GM06990 (cell line): ENCODE measurements around the gene ZBTB20.

ENCODE experiments used
- DNase-seq: peaks from one replicate; pipeline ENCODE4 v3.0.0-alpha.2; 2011; ENCODE audit not compliant: insufficient read length; ENCODE audit errors: extremely low read depth
- H3K27me3 ChIP-seq: replicated peaks from 2 replicates; pipeline ENCODE4 v1.6.0; 2011; ENCODE audit warnings: low read length; ENCODE audit not compliant: control insufficient read depth, insufficient read depth
- H3K36me3 ChIP-seq: 2 replicates; pipeline ENCODE4 v1.5.1; 2011; ENCODE audit warnings: low read length; ENCODE audit not compliant: control insufficient read depth, insufficient read depth
- H3K4me3 ChIP-seq: replicated peaks from 2 replicates; pipeline ENCODE4 v1.5.1; 2011; ENCODE audit warnings: low read depth, mild to moderate bottlenecking, control low read depth, low read length
- CTCF ChIP-seq: IDR thresholded peaks from 2 replicates; pipeline ENCODE4 v1.5.1; 2011; ENCODE audit warnings: low read length, control low read depth, mild to moderate bottlenecking, inconsistent platforms; ENCODE audit not compliant: insufficient read depth, poor library complexity, severe bottlenecking

Gene ZBTB20

GRCh38 chr3:114619771-114620170 is 527.3 kb downstream of the ZBTB20 start:
- H3K36me3 ChIP-seq: no peaks in the 10 kb centered on the region
- H3K4me3 ChIP-seq: no peak overlapping the region
- H3K27me3 ChIP-seq: no peaks in the 10 kb centered on the region; the same call in 1 of the 2 replicates
- no peak for TF ChIP-seq CTCF
- DNase-seq: no peak

- no peak for DNase-seq
- Histone ChIP-seq H3K36me3 (no peaks in the 10 kb centered on the region), H3K4me3 (no peak overlapping the region), H3K27me3 (no peaks in the 10 kb centered on the region; the same call in 1 of the 2 replicates)
- TF ChIP-seq CTCF: no peak
These were observed 531.5 kb downstream of the ZBTB20 start for GRCh38 chr3:114615523-114616085.

GRCh38 chr3:114609973-114610630 is 537.0 kb downstream of the ZBTB20 start:
- no peak for DNase-seq
- H3K27me3 ChIP-seq: no peaks in the 10 kb centered on the region
- H3K4me3 ChIP-seq: no peak overlapping the region

GRCh38 chr3:114608293-114608692 is 538.8 kb downstream of the ZBTB20 start:
- no peak for TF ChIP-seq CTCF
- no peak for DNase-seq

More at GRCh38 chr3:114609973-114610630, 537.0 kb downstream of the ZBTB20 start:
- no peaks in the 10 kb centered on the region for H3K36me3 ChIP-seq
- no peak for TF ChIP-seq CTCF

GRCh38 chr3:114606336-114606735 is 540.8 kb downstream of the ZBTB20 start:
- DNase-seq: no peak
- H3K36me3 ChIP-seq: no peaks in the 10 kb centered on the region
- TF ChIP-seq CTCF: no peak
- no peak overlapping the region for H3K4me3 ChIP-seq
- H3K27me3 ChIP-seq: no peaks in the 10 kb centered on the region

More at GRCh38 chr3:114608293-114608692, 538.8 kb downstream of the ZBTB20 start:
- H3K36me3 ChIP-seq: no peaks in the 10 kb centered on the region
- H3K4me3 ChIP-seq: no peak overlapping the region
- H3K27me3 ChIP-seq: no peaks in the 10 kb centered on the region
